Activated naive CD8-positive, alpha-beta T cell (primary cell): ENCODE measurements around the gene RNPC3.
"Not testable (repeated sequence)": the region's sequence is repeated elsewhere in the genome, so short reads cannot be mapped to it uniquely, and the experiment has no call there.

Source experiments
- H3K27ac Mint-ChIP-seq: one replicate; pipeline ENCODE4 v1.8.0; 2021; ENCODE audit warnings: mixed read lengths
- H3K27me3 Mint-ChIP-seq: one replicate; pipeline ENCODE4 v1.8.0; 2021; ENCODE audit warnings: mixed read lengths
- H3K36me3 Mint-ChIP-seq: one replicate; pipeline ENCODE4 v1.8.0; 2021; ENCODE audit warnings: mixed read lengths
- H3K4me1 Mint-ChIP-seq: one replicate; pipeline ENCODE4 v1.8.0; 2021; ENCODE audit warnings: low read depth, mixed read lengths
- H3K4me3 Mint-ChIP-seq: one replicate; pipeline ENCODE4 v1.8.0; 2021; ENCODE audit warnings: mild to moderate bottlenecking, mixed read lengths
- H3K9me3 Mint-ChIP-seq: one replicate; pipeline ENCODE4 v1.8.0; 2021; ENCODE audit warnings: low read depth, mixed read lengths

Gene RNPC3

DNA sequence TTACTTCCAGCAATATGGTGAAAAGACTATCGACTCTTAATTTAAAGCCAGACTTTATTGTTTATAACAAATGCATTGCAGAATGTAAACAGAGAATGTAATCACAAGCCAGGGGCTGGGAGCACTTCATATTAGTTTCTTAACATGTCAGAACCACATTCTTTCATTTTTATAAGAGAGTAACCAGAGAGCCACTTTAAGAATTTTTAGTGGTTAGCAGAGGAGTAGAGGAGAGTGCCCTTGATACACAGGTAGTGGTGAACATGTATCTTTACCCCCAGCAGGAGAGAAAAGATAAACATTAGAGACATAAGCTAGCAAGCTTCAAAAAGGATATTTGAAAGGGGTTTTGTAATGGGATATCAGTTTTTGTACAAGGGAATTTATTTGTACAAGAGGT is 57.0 kb downstream of the RNPC3 start:
- H3K27ac Mint-ChIP-seq, result no peak overlapping the region
- no peaks in the 10 kb centered on the region for H3K27me3 Mint-ChIP-seq
- H3K36me3 Mint-ChIP-seq, result peaks cover 9% of the 10 kb centered on the region
- no peaks in the 10 kb centered on the region for H3K4me1 Mint-ChIP-seq
- H3K9me3 Mint-ChIP-seq, result peaks cover 3% of the 10 kb centered on the region
- no peak overlapping the region for H3K4me3 Mint-ChIP-seq

DNA sequence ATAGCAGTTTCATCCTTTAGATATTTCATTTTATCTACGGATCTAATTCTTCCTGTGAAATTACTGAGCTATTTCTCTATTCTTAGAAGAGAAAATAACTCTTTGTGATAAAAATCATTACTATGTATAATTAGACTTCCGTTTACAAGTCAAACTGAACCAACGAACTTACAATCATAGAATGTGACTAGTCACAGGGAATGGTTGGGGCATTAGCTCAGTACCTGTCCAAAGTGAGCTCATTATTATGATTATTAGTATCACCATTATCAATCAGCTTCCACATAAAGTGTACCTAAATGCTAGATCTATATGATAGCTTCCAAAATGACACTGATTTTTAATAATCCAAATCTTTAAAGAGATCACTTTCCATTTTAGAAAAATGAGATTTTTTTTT is 58.4 kb downstream of the RNPC3 start:
- peaks cover 3% of the 10 kb centered on the region for H3K9me3 Mint-ChIP-seq
- H3K4me3 Mint-ChIP-seq, result no peak overlapping the region
- H3K27me3 Mint-ChIP-seq, result no peaks in the 10 kb centered on the region
- H3K36me3 Mint-ChIP-seq, result peaks cover 4% of the 10 kb centered on the region
- no peak overlapping the region for H3K27ac Mint-ChIP-seq
- H3K4me1 Mint-ChIP-seq, result no peaks in the 10 kb centered on the region

DNA sequence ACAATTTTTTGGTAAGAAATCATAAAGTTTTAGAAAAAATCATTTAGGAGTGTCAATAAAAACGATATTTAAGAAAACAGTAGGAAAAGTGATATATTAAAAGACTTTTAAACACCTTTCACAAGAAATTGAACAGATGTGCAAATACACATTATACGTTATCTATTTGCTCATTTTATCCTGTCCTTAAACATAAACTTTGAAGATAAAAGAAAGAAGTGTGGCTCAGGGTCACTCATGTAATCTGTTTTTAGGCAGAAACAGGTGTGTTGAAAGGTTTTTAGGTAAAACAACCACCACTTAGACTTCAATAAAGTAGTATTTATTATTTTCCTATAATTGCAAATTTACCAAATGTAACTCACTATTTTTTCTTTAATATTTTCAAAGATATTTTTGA is 59.0 kb downstream of the RNPC3 start:
- peaks cover 5% of the 10 kb centered on the region for H3K36me3 Mint-ChIP-seq
- H3K4me1 Mint-ChIP-seq, result no peaks in the 10 kb centered on the region
- no peaks in the 10 kb centered on the region for H3K27me3 Mint-ChIP-seq
- H3K27ac Mint-ChIP-seq, result no peak overlapping the region
- H3K9me3 Mint-ChIP-seq, result peaks cover 3% of the 10 kb centered on the region
- no peak overlapping the region for H3K4me3 Mint-ChIP-seq

DNA sequence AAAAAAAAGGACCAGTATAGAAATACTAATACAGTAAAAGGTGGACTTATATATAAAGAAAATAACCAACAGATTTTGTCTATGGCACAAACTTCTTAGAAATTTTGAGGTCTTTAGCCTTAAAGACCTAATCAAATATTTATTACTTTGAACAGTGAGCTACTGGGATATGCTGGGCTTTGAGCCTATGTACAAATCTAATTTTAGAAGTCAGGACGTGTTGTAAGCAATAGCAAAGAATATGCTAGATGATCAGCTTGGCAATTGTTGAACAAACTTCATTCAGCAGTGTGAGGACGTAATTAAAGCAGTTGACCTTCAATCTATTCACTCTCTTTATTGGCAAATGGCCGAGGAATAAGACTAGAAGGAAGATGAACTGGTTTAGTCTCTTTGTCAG is 77.2 kb downstream of the RNPC3 start:
- H3K27me3 Mint-ChIP-seq, H3K27ac Mint-ChIP-seq, H3K36me3 Mint-ChIP-seq, H3K9me3 Mint-ChIP-seq, H3K4me3 Mint-ChIP-seq, H3K4me1 Mint-ChIP-seq: not testable (repeated sequence)
